PC-9 (cell line): ENCODE results near the gene GSN.

Source experiments
- CTCF ChIP-seq: fragments of 200-600 bp; sonication (generic); conservative IDR thresholded peaks from 2 replicates; pipeline ENCODE4 v1.6.1; 2017; ENCODE audit warnings: mixed run types, antibody characterized with exemption, mild to moderate bottlenecking, moderate library complexity
- EZH2 ChIP-seq: fragments of 200-600 bp; sonication (generic); IDR thresholded peaks from 2 replicates; pipeline ENCODE4 v1.8.0; 2017; ENCODE audit warnings: antibody characterized with exemption, low read depth

DNA sequence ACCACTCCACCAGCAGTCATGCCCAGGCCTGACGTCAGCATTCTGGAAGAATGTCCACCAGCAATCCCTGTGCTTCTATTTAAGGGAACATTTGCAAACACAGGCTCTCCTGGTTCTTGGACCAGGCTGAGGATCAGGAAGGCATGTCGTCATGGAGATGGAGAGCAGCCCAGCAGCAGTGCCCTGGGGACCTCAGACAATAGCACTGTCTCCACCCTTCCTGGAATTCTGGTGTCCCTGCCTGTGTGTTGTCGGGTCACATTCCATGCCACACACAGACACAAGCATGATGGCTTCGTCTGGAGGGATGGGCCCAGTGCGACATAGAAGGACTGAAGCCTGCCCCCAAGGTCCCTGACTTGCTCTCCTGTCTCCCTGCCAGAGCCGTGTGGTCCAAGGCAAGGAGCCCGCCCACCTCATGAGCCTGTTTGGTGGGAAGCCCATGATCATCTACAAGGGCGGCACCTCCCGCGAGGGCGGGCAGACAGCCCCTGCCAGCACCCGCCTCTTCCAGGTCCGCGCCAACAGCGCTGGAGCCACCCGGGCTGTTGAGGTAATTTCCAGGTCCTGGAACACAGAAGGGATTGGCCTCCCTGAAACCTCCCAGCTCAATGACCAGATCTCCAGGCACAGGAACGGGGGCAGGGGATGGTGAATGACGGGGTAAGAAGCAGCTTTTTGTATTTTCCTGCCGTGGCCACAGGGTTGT lies 58.3 kb downstream of the GSN start:
- TF ChIP-seq EZH2: no peak
- no peak for TF ChIP-seq CTCF
